Measurements from ENCODE around the gene UBN1. TPM values are rescaled to one million over a fixed set of nuclear protein-coding genes. Genes with fewer than 3 reads are reported as not detected.

Gene UBN1
- total RNA-seq, 1 experiment from 2014 or later = 33.3 TPM

DNA sequence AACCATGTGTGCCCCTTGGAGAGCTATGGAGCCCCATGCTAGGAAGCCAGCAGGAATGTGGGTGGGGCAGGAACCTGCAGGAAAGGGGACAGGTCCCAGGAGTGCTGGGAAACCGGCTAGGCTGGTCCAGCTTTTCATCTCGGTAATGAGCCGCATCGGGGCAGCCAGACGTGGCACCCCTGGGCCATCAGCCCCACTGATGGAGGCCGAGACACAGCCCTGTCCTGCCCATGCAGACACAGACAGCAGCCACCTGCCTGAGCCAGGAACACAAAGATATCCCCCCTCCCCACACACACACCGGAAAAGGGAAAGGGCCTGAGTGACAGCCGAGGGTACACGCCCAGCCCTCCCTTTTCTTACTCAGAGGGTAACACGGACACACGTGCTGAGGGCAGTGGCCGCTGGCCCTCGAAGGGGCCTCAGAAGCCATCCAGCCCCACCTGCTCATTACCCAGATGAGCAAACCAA, 71.5 kb downstream of the UBN1 start:
- ChIA-PET CTCF (interaction anchor here (0.6 to 2.5 kb wide), 2 partner anchors 9 to 18 kb away, joined by 3 to 10 read pairs; partner anchors contain the start of gene PPL), POLR2A (interaction anchor here (0.8 to 4.2 kb wide), 3 partner anchors 16 to 26 kb away, joined by 4 to 21 read pairs (median 6); partner anchors contain the start of gene PPL)
- H3K4me3 Mint-ChIP-seq (ENCODE audit: unreplicated experiment) = no peak overlapping the region
- peaks cover 45% of the 10 kb centered on the region for H3K36me3 Mint-ChIP-seq (ENCODE audit: insufficient read depth, unreplicated experiment)
- DNase-seq (ENCODE audit: unreplicated experiment) = no peak
- peaks cover 24% of the 10 kb centered on the region for H3K4me1 Mint-ChIP-seq (ENCODE audit: insufficient read depth, unreplicated experiment)
- intact Hi-C loops (cut with micrococcal nuclease) = no loop called here
- TF ChIP-seq CTCF (IDR thresholded peaks at IDR 0.05; ENCODE audit: unreplicated experiment) = no peak
- BruUV-seq (replicated peaks) = no TSS peak
- H3K27me3 Mint-ChIP-seq (ENCODE audit: insufficient read depth, unreplicated experiment) = no peaks in the 10 kb centered on the region
- H3K27ac Mint-ChIP-seq (ENCODE audit: low read depth, unreplicated experiment) = no peak overlapping the region
- H3K9me3 Mint-ChIP-seq (ENCODE audit: unreplicated experiment) = no peaks in the 10 kb centered on the region

DNA sequence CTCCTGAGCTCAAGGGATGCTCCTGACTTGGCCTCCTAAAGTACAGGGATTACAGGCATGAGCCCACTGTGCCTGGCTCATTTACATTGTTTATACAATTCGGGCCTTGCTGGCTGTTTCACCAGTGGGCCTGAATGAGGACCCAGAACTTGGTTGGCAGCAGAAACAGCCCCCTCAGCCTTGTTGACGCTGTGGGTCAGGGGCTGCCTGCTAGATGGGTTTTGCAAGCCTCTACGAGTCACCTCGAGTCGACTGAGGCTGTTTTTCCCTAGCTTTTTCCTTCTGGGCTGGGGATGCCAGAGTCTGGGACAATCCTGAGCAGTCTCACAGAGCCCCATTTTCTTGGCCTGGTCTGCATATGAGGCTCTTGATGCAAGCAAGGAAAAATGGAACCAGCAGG, 73.5 kb downstream of the UBN1 start:
- H3K4me3 Mint-ChIP-seq (ENCODE audit: unreplicated experiment) = no peak overlapping the region
- DNase-seq (ENCODE audit: unreplicated experiment) = no peak
- ChIA-PET CTCF (interaction anchor here (0.6 to 1.0 kb wide), 2 partner anchors 10 to 36 kb away, joined by 3 read pairs; no protein-coding TSS in a partner anchor), POLR2A (interaction anchor here (4.2 kb wide), 1 partner anchor 15 kb away, joined by 21 read pairs; the partner anchor contains the start of gene PPL)
- BruUV-seq (replicated peaks) = no TSS peak
- H3K36me3 Mint-ChIP-seq (ENCODE audit: insufficient read depth, unreplicated experiment) = peaks cover 52% of the 10 kb centered on the region
- no peaks in the 10 kb centered on the region for H3K9me3 Mint-ChIP-seq (ENCODE audit: unreplicated experiment)
- TF ChIP-seq CTCF (IDR thresholded peaks at IDR 0.05; ENCODE audit: unreplicated experiment) = no peak
- intact Hi-C loops (cut with micrococcal nuclease) = no loop called here
- peaks cover 44% of the 10 kb centered on the region for H3K4me1 Mint-ChIP-seq (ENCODE audit: insufficient read depth, unreplicated experiment)
- no peaks in the 10 kb centered on the region for H3K27me3 Mint-ChIP-seq (ENCODE audit: insufficient read depth, unreplicated experiment)
- no peak overlapping the region for H3K27ac Mint-ChIP-seq (ENCODE audit: low read depth, unreplicated experiment)

DNA sequence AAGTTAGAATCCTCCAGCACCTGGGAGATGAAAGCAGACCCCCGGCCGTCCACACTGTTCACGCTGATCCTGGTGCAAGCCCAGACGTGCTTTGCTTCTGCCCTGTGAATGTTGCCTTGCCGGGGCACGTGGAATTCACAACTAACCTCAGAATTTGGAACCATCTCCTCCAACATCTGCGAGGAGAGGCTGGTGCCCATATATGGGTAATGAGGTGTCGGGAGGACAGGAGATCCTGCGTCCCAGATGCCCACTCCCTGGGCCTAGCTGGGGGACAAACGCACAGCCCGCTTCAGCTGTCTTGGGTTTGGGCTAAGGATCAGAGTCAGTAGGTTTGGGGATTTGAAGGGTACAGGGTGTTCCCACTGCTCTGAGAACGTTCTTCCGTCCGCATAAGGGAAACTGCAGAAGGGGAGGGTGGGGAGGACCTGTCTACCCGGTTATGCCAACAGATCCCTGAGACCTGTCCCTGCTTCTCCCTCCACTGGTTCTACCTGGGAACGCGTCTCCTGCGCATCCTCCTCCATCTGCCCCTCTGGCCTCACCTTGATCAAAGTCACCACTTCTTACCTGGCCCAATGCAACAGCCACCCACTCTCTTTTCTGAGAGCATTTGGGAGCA, 75.6 kb downstream of the UBN1 start:
- peak; percentile 25 for DNase-seq (ENCODE audit: unreplicated experiment)
- POLR2A ChIA-PET = interaction anchor here (1.2 to 4.2 kb wide), 4 partner anchors 11 to 22 kb away, joined by 3 to 21 read pairs (median 6); partner anchors contain the start of gene PPL
- H3K27ac Mint-ChIP-seq (ENCODE audit: low read depth, unreplicated experiment) = peak overlapping the region; percentile 77
- peak overlapping the region; percentile 36 for H3K4me3 Mint-ChIP-seq (ENCODE audit: unreplicated experiment)
- H3K9me3 Mint-ChIP-seq (ENCODE audit: unreplicated experiment) = no peaks in the 10 kb centered on the region
- H3K4me1 Mint-ChIP-seq (ENCODE audit: insufficient read depth, unreplicated experiment) = peaks cover 39% of the 10 kb centered on the region
- CTCF ChIA-PET = interaction anchor here (1.1 to 1.3 kb wide), 2 partner anchors 13 to 33 kb away, joined by 7 to 8 read pairs; no protein-coding TSS in a partner anchor
- no TSS peak for BruUV-seq (replicated peaks)
- H3K27me3 Mint-ChIP-seq (ENCODE audit: insufficient read depth, unreplicated experiment) = no peaks in the 10 kb centered on the region
- TF ChIP-seq CTCF (IDR thresholded peaks at IDR 0.05; ENCODE audit: unreplicated experiment) = no peak
- H3K36me3 Mint-ChIP-seq (ENCODE audit: insufficient read depth, unreplicated experiment) = peaks cover 63% of the 10 kb centered on the region
- intact Hi-C loops (cut with micrococcal nuclease) = no loop called here

DNA sequence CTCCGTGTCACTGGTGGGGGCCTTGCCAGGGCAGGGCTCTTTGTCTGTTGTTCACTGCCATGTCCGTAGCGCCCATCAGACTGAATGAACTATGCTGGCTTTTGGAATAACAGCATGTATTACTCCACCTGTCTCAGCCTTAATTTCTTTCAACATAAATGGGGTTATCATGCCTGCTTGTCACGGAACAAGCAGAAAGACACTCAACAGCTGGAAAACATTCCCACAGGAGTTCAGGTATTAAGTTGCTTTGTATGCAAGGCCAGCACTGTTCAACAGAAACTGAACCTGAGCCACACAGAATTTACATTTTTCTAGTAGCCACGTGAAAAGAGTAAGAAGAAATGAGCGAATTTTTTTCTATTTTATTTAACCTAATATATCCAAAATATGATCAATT, 76.6 kb downstream of the UBN1 start:
- peaks cover 39% of the 10 kb centered on the region for H3K4me1 Mint-ChIP-seq (ENCODE audit: insufficient read depth, unreplicated experiment)
- H3K27ac Mint-ChIP-seq (ENCODE audit: low read depth, unreplicated experiment) = no peak overlapping the region
- intact Hi-C loops (cut with micrococcal nuclease) = no loop called here
- DNase-seq (ENCODE audit: unreplicated experiment) = no peak
- no peaks in the 10 kb centered on the region for H3K9me3 Mint-ChIP-seq (ENCODE audit: unreplicated experiment)
- no TSS peak for BruUV-seq (replicated peaks)
- CTCF ChIA-PET = no interaction called here
- POLR2A ChIA-PET = interaction anchor here (0.8 to 1.0 kb wide), 2 partner anchors 11 kb away, joined by 3 to 5 read pairs; no protein-coding TSS in a partner anchor
- no peak for TF ChIP-seq CTCF (IDR thresholded peaks at IDR 0.05; ENCODE audit: unreplicated experiment)
- H3K27me3 Mint-ChIP-seq (ENCODE audit: insufficient read depth, unreplicated experiment) = no peaks in the 10 kb centered on the region
- H3K4me3 Mint-ChIP-seq (ENCODE audit: unreplicated experiment) = no peak overlapping the region
- peaks cover 65% of the 10 kb centered on the region for H3K36me3 Mint-ChIP-seq (ENCODE audit: insufficient read depth, unreplicated experiment)

Data from MCF 10A (cell line).